ENCODE measurements around the gene ZSCAN32.

The ZSCAN32 gene

GRCh38 chr16:3400779-3401688, at the start of gene ZSCAN32, which contains the start of gene ZNF174:
Gene ZSCAN32, minus strand, starts transcription at chr16:3401004. Its CDS starts 3,447 bp downstream, at chr16:3397557.
Gene ZNF174, plus strand, starts transcription at chr16:3401215. Its CDS starts 790 bp downstream, at chr16:3402005.
- DNase-seq = peak; percentile 99

- DNase-seq = peak; percentile 53
These were observed 43.2 kb upstream of the ZSCAN32 start for GRCh38 chr16:3444032-3444388.

GRCh38 chr16:3443108-3444031, 42.6 kb upstream of the ZSCAN32 start, which contains the start of the genes NAA60 and ZNF597:
Gene NAA60, plus strand, starts transcription at chr16:3443680. Its CDS starts 32,548 bp downstream, at chr16:3476228.
Gene ZNF597, minus strand, starts transcription at chr16:3443504. Its CDS starts 351 bp downstream, at chr16:3443153.
- peak; percentile 91 for DNase-seq

GRCh38 chr16:3439637-3440036, 38.8 kb upstream of the ZSCAN32 start:
- no peak for DNase-seq

- DNase-seq = no peak
These were observed 33.6 kb upstream of the ZSCAN32 start for GRCh38 chr16:3434373-3434772.

GRCh38 chr16:3431779-3432219, 31.0 kb upstream of the ZSCAN32 start:
- peak; percentile 66 for DNase-seq

- peak; percentile 49 for DNase-seq
These were observed 13.1 kb upstream of the ZSCAN32 start for GRCh38 chr16:3413730-3414379.

GRCh38 chr16:3408561-3409197, 7.9 kb upstream of the ZSCAN32 start:
- no peak for DNase-seq

GRCh38 chr16:3401719-3402397, 1.1 kb upstream of the ZSCAN32 start:
- no peak for DNase-seq

GRCh38 chr16:3400446-3400778, 392 bp downstream of the ZSCAN32 start:
- DNase-seq = no peak

GRCh38 chr16:3389663-3390338, 11.0 kb downstream of the ZSCAN32 start:
- DNase-seq = peak; percentile 13

GRCh38 chr16:3388325-3388724, 12.5 kb downstream of the ZSCAN32 start:
- DNase-seq = no peak

- no peak for DNase-seq
These were observed 17.8 kb downstream of the ZSCAN32 start for GRCh38 chr16:3383045-3383448.

- DNase-seq = no peak
These were observed 22.9 kb downstream of the ZSCAN32 start for GRCh38 chr16:3377917-3378316.

GRCh38 chr16:3375680-3376079, 25.1 kb downstream of the ZSCAN32 start:
- no peak for DNase-seq

GRCh38 chr16:3369073-3369472, 31.7 kb downstream of the ZSCAN32 start:
- no peak for DNase-seq

GRCh38 chr16:3364774-3365427, 35.9 kb downstream of the ZSCAN32 start:
- peak; percentile 97 for DNase-seq

GRCh38 chr16:3363793-3364192, 37.0 kb downstream of the ZSCAN32 start:
- no peak for DNase-seq

- DNase-seq = no peak
These were observed 37.9 kb downstream of the ZSCAN32 start for GRCh38 chr16:3362931-3363330.

- no peak for DNase-seq
These were observed 41.9 kb downstream of the ZSCAN32 start for GRCh38 chr16:3358871-3359270.
